HG03103 (cell line): Measurements from ENCODE around the gene EXOC4.
"Not testable (repeated sequence)": the region's sequence is repeated elsewhere in the genome, so short reads cannot be mapped to it uniquely, and the experiment has no call there.

ENCODE experiments used
- ATAC-seq: cut with Tn5 transposase; IDR thresholded peaks from one replicate; pipeline ENCODE4 v1.9.1; 2021; ENCODE audit warnings: low read depth; ENCODE audit not compliant: unreplicated experiment

EXOC4 gene

DNA sequence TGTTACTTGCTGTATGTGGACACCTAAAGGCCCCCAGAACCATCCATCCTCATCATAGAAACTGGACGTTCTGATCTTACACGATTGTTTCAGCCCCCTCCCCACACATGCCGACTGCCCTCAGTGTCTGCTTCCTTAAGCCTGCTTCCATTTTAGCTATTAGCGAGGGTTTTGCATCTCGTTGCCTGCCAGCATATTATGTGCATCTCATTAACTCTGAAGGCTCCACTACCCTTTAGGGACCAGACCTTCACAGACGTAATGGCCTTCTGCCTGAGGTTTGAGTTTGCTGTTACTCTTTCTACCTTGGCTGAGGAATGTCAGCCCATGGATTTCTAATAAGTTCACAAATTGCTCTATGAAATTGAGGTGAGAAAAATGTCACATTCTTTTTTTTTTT is 820.4 kb downstream of the EXOC4 start:
- ATAC-seq, result no peak

GRCh38 chr7:134075799-134076198 is 822.9 kb downstream of the EXOC4 start:
- no peak for ATAC-seq

DNA sequence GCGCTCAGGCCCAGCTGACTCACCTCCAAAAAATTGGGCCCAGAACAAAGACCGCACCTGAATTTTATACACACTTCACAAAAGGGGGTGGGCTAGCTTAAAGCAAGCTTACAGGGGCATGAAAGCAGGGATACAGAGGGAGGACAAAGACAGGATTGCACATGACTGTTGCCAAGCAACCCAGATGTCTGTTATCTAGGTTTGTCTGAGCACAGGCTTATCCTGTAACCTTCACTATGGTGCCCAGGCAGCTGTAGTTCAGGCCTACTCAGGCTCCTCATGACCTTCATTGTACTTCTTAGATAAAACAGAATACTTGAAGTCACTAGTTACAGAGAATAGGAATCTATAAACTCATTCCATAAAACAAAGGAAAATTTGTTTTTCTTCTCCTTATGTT is 824.7 kb downstream of the EXOC4 start:
- not testable (repeated sequence) for ATAC-seq

DNA sequence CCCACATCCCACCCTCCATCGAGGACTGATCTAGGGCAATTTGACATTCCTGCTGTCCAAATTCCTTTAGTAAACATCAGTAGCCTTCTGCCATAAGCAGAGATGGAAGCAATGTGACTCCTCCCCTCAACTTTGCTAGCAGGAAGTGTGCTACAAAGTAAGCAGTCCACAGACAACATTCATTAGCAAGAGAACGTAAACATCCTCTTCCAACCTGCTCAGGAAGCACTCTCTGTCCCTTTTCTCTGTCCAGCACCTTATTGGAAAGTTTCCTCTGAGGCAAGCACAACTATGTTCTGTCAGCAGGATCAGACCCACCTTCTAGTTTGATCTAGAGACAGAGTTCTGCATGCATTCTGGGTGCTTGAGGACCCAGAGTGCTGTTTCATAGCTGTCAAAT is 826.1 kb downstream of the EXOC4 start:
- no peak for ATAC-seq

DNA sequence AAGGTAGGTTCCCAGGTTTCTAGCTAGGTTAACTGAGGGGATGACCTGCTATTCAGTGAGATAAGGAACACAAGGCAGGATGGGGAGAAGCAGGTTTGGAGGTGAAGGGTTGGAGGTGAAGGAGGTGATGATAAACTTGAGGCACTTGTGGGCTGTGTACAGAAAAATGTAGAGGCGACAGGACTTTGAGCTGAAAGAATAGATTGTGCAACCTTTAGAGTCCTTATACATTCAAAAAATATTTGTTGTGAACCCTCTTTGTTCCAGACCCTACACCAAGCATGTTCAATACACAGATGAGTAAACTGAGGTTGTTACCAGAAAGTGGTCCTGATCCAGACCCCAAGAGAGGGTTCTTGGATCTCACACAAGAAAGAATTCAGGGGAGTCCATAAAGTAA is 828.8 kb downstream of the EXOC4 start:
- ATAC-seq, result no peak

- ATAC-seq, result no peak
Observed at GRCh38 chr7:134083766-134084487, 831.0 kb downstream of the EXOC4 start.

- ATAC-seq, result peak; percentile 78
Observed at GRCh38 chr7:134084488-134085144, 831.7 kb downstream of the EXOC4 start.

DNA sequence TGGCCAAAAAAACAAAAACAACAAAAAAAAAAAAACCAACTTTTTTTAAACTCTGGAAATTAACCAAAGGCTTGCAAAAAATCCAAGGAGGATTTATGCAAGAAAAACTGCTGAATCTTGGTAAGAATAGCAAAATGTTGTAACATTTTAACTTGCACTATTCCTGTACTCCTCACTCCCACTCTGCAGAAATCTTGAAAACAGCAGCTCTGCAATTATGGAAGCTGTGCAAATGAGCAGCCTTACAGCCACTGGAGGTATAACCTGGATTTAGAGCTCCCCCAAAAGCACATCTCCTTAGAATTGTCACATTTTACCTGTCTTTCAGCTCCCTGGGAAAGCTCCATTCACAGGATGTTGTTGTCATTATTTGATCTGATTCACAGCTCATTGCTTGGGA is 832.4 kb downstream of the EXOC4 start:
- no peak for ATAC-seq

GRCh38 chr7:134086998-134087735 is 834.3 kb downstream of the EXOC4 start:
- ATAC-seq, result no peak

DNA sequence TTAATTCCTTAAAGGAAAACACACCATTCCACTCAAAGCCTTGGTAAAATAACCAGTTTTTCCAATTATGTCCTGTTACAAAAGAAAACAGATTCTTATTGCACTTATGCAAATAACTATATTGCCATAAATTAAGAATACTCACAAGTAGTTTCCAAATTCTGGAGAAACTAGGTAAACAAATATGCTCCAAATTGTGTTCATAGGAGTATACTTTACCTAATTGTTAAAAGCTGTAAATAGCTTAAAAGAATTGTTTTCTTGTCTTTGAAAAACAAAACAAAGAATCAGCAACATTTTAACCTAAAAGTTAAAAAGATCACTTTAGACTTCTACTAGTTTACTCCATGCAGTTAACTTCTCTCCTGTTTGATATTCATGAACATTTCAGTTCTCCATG is 835.3 kb downstream of the EXOC4 start:
- ATAC-seq, result no peak

DNA sequence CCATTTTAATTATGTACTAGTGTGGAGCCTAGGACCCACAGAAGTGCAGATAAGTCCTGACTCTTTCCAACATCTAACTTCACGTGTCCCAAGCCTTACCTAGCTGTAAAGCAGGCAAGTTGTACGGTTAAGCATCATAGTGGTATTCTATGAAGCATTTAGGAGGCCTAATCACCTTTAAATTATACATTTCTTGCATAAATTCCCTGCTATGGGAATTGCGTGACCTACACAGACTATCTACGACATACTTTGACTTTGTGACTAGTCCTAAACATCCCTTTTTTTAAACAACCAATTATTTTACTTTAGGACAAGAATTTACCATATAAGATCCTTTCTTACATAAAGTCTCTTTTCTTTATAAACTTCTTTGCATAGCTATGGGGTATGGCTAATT is 836.6 kb downstream of the EXOC4 start:
- no peak for ATAC-seq

DNA sequence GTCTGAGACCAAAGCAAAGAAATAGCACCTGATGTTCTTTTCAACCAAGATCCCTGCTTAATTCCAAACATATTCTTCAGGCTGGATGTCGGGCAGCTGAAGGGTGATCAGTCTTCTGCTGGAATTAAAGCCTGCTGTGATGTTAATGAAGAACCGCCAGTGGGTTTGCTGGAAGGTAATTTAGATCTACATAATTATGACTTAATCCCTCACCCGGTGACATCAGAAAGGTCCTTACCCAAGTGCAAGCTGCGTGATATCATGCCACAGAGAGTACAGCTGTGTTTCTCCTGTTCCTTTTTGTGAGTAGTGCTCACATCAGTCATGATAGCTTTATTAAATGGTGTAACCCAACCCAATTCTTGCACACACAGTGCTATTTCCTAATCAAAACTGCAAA is 845.2 kb downstream of the EXOC4 start:
- ATAC-seq, result no peak

DNA sequence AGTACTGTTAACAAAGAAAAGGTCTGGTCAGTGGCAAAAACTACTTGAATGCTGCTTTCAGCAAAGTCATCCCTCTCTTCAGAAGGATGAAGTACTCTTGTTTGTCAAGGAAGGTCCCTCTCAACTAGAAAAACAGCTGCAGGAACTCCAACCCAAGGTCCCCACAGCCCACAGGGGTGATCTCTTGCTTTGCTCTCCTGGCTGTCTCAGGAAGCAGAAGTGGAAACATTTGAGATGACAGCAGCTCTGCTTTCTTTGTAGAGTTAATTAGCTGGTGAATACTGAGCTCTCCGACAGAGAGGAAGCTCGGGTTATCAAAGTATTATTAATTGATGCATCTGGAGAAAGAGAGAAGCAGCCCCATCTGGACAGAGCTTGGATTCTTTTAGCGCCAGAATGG is 848.8 kb downstream of the EXOC4 start:
- ATAC-seq, result no peak

GRCh38 chr7:134104166-134104565 is 851.3 kb downstream of the EXOC4 start:
- ATAC-seq, result no peak

DNA sequence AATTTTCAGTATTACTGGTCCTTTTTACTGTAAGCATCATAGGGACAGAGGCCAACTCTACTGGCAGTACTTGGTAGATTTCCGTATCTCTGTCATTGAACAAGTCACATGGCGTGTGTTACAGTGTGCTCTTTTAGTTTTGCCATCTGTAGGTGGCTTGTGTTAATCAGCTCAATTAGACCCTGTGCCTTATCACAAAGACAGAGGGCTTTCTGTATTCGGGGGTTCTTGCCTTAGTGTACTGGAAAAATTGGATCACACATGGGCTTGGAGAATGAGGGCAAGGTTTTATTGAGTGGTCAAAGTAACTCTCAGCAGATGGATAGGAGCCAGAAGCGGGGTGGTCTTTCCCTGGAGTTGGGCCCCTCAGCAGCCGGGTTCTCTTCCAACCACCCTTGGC is 853.0 kb downstream of the EXOC4 start:
- no peak for ATAC-seq

- ATAC-seq, result no peak
Observed at GRCh38 chr7:134108802-134109201, 855.9 kb downstream of the EXOC4 start.

DNA sequence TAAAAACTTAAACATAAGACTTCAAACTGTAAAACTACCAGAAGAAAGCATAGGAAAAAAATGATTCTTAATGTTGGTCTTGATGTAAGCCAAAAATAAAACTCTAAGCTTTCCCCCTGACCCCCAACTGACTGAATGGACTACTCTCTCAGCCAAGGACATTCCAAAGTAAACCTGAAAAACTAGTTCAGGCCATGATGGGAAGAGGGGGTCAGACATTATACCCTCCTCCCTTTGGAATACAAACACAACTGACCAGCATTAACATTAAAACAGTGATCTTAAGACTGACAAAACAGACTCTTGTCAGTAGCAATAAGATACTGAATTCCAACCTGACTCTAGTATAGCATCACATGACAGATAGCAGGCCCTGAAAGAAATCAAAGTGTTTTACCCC is 860.8 kb downstream of the EXOC4 start:
- ATAC-seq, result no peak

GRCh38 chr7:134114992-134115391 is 862.1 kb downstream of the EXOC4 start:
- no peak for ATAC-seq
